OCI-LY1 (cell line): Measurements from ENCODE around the gene NSD1.

Experiments
- H2AFZ ChIP-seq: fragments of 200-600 bp; sonication (generic), shearing (Covaris generic); 2 replicates; pipeline ENCODE4 v1.6.0; 2014; ENCODE audit warnings: antibody characterized with exemption, mild to moderate bottlenecking, low read length
- H3F3A ChIP-seq: fragments of 200-600 bp; sonication (generic), shearing (Covaris generic); 2 replicates; pipeline ENCODE4 v1.6.0; 2014; ENCODE audit warnings: mild to moderate bottlenecking, antibody characterized with exemption, low read length, moderate library complexity; ENCODE audit not compliant: insufficient read depth
- H3K27ac ChIP-seq: fragments of 200-600 bp; sonication (generic); 2 replicates; pipeline ENCODE4 v1.5.1; 2014; ENCODE audit warnings: low read length, mixed run types, mild to moderate bottlenecking, low read depth; ENCODE audit not compliant: poor library complexity, severe bottlenecking
- H3K27me3 ChIP-seq: fragments of 200-600 bp; sonication (generic); 2 replicates; pipeline ENCODE4 v1.6.0; 2014; ENCODE audit warnings: antibody characterized with exemption, mild to moderate bottlenecking, low read length, moderate library complexity; ENCODE audit not compliant: insufficient read depth
- H3K36me3 ChIP-seq: fragments of 200-600 bp; sonication (generic); 2 replicates; pipeline ENCODE4 v1.6.1; 2014; ENCODE audit warnings: mild to moderate bottlenecking, antibody characterized with exemption, low read length, moderate library complexity, mixed read lengths; ENCODE audit not compliant: insufficient read depth
- H3K4me1 ChIP-seq: fragments of 200-600 bp; sonication (generic); 2 replicates; pipeline ENCODE4 v1.5.1; 2014; ENCODE audit warnings: mild to moderate bottlenecking, low read length, moderate library complexity; ENCODE audit not compliant: insufficient read depth, severe bottlenecking
- H3K4me2 ChIP-seq: fragments of 200-600 bp; sonication (generic), shearing (Covaris generic); 2 replicates; pipeline ENCODE4 v1.6.1; 2014; ENCODE audit warnings: low read length
- H3K4me3 ChIP-seq: fragments of 200-600 bp; sonication (generic); 2 replicates; pipeline ENCODE4 v1.5.1; 2014; ENCODE audit warnings: low read length, low read depth, mild to moderate bottlenecking, mixed read lengths; ENCODE audit not compliant: poor library complexity, severe bottlenecking
- H3K79me2 ChIP-seq: fragments of 200-600 bp; shearing (Covaris generic); 2 replicates; pipeline ENCODE4 v1.6.1; 2016; ENCODE audit warnings: mixed run types, low read length, mixed read lengths; ENCODE audit not compliant: insufficient read depth
- H3K9ac ChIP-seq: fragments of 200-600 bp; sonication (generic), shearing (Covaris generic); 2 replicates; pipeline ENCODE4 v1.6.1; 2014; ENCODE audit warnings: mild to moderate bottlenecking, low read length, mixed read lengths
- H3K9me2 ChIP-seq: fragments of 200-600 bp; sonication (generic), shearing (Covaris generic); 2 replicates; pipeline ENCODE4 v1.6.1; 2014; ENCODE audit warnings: low read depth, mild to moderate bottlenecking, low read length, mixed read lengths
- H3K9me3 ChIP-seq: fragments of 200-600 bp; shearing (Covaris generic); 2 replicates; pipeline ENCODE4 v1.6.1; 2014; ENCODE audit warnings: low read length, mixed read lengths
- H4K20me1 ChIP-seq: fragments of 200-600 bp; sonication (generic), shearing (Covaris generic); 2 replicates; pipeline ENCODE4 v1.6.0; 2016; ENCODE audit warnings: mild to moderate bottlenecking, low read length; ENCODE audit not compliant: insufficient read depth
- EZH2 ChIP-seq: fragments of 200-600 bp; sonication (generic), shearing (Covaris generic); IDR thresholded peaks from 2 replicates; pipeline ENCODE4 v1.8.0; 2017; ENCODE audit warnings: borderline replicate concordance, mixed run types, mild to moderate bottlenecking, antibody characterized with exemption, low read length, moderate library complexity, mixed read lengths
- TF ChIP-seq, protein P1 (sequence below): fragments of 200-600 bp; sonication (generic), shearing (Covaris generic); IDR thresholded peaks from 2 replicates; pipeline ENCODE4 v1.5.1; 2017; ENCODE audit warnings: mild to moderate bottlenecking, antibody characterized with exemption, low read length, moderate library complexity, mixed read lengths

NSD1 gene

GRCh38 chr5:177316005-177316404 lies 182.4 kb downstream of the NSD1 start:
- peaks cover 10% of the 10 kb centered on the region for H3K9me3 ChIP-seq
- H3K36me3 ChIP-seq = peaks cover 10% of the 10 kb centered on the region
- H3F3A ChIP-seq = no peaks in the 10 kb centered on the region
- H3K27ac ChIP-seq = no peak overlapping the region
- H4K20me1 ChIP-seq = no peaks in the 10 kb centered on the region
- no peak overlapping the region for H2AFZ ChIP-seq
- no peak overlapping the region for H3K4me3 ChIP-seq
- H3K9ac ChIP-seq = no peak overlapping the region
- H3K27me3 ChIP-seq = no peaks in the 10 kb centered on the region
- H3K79me2 ChIP-seq = no peaks in the 10 kb centered on the region
- H3K4me1 ChIP-seq = peaks cover 10% of the 10 kb centered on the region
- H3K4me2 ChIP-seq = no peak overlapping the region
- H3K9me2 ChIP-seq = no peaks in the 10 kb centered on the region
- no peak for TF ChIP-seq EZH2
- TF ChIP-seq, protein P1, sequence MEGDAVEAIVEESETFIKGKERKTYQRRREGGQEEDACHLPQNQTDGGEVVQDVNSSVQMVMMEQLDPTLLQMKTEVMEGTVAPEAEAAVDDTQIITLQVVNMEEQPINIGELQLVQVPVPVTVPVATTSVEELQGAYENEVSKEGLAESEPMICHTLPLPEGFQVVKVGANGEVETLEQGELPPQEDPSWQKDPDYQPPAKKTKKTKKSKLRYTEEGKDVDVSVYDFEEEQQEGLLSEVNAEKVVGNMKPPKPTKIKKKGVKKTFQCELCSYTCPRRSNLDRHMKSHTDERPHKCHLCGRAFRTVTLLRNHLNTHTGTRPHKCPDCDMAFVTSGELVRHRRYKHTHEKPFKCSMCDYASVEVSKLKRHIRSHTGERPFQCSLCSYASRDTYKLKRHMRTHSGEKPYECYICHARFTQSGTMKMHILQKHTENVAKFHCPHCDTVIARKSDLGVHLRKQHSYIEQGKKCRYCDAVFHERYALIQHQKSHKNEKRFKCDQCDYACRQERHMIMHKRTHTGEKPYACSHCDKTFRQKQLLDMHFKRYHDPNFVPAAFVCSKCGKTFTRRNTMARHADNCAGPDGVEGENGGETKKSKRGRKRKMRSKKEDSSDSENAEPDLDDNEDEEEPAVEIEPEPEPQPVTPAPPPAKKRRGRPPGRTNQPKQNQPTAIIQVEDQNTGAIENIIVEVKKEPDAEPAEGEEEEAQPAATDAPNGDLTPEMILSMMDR = no peak

- Histone ChIP-seq H3K79me2 (no peaks in the 10 kb centered on the region), H3K9ac (no peak overlapping the region), H3K4me3 (no peak overlapping the region), H3K27ac (no peak overlapping the region), H3K4me1 (peaks cover 3% of the 10 kb centered on the region), H4K20me1 (no peaks in the 10 kb centered on the region), H3K9me2 (no peaks in the 10 kb centered on the region), H3F3A (no peaks in the 10 kb centered on the region), H2AFZ (no peak overlapping the region), H3K36me3 (peaks cover 10% of the 10 kb centered on the region), H3K27me3 (no peaks in the 10 kb centered on the region), H3K9me3 (peaks cover 10% of the 10 kb centered on the region), H3K4me2 (no peak overlapping the region)
- no peak for TF ChIP-seq EZH2
- TF ChIP-seq, protein P1 = peak; percentile 95
These were observed 184.4 kb downstream of the NSD1 start for GRCh38 chr5:177317959-177318377.

DNA sequence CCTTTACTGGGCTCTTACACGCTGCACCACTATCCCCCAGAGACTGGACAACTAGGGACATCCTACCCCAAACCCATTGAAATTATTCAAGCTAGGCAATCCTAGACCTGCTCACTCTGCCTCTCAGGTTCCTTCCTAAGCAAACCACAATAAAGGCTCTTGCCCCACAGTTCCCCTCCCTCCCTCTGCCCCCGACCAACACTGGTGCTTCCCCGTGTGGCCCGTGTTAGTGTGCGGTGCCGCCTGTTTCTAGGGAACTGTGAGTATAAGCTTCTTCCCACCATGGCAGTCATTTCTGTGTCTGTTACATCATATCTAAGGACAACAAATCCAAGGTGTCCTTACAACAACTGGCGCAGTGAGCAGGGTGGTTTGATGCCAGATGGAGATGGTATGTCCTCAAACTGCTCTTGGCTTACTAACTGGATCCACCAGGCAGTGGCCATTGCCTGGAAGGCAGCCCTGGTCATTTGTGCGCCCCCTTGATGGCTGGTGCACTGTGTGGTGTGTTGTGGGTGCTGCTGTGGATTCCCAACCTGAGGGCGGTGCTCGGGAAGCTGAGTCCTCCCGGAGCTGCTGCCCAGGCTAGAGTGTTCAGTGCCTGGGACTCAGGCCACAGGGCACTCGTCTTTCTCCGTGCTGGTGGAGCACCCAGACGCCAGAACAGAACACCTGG lies 186.5 kb downstream of the NSD1 start:
- TF ChIP-seq, protein P1 = no peak
- no peak for TF ChIP-seq EZH2
- Histone ChIP-seq H3K9me2 (no peaks in the 10 kb centered on the region), H3K9ac (no peak overlapping the region), H3K79me2 (no peaks in the 10 kb centered on the region), H3K4me3 (no peak overlapping the region), H3K27ac (no peak overlapping the region), H4K20me1 (no peaks in the 10 kb centered on the region), H2AFZ (no peak overlapping the region), H3K4me2 (no peak overlapping the region), H3K9me3 (peaks cover 10% of the 10 kb centered on the region), H3K4me1 (no peaks in the 10 kb centered on the region), H3K27me3 (no peaks in the 10 kb centered on the region), H3F3A (no peaks in the 10 kb centered on the region), H3K36me3 (peaks cover 10% of the 10 kb centered on the region)
